K562 (cell line): ENCODE measurements around the gene CTSZ. TPM values are rescaled to one million over a fixed set of nuclear protein-coding genes. Genes with fewer than 3 reads are reported as not detected.

ENCODE experiments used
- ATF7 ChIP-seq: fragments of 450-650 bp; IDR thresholded peaks from 2 replicates; pipeline ENCODE4 v1.7.1; 2014; ENCODE audit warnings: mild to moderate bottlenecking, moderate library complexity
- CHD2 ChIP-seq: IDR thresholded peaks from 2 replicates; pipeline ENCODE4 v1.6.1; 2011; ENCODE audit warnings: low read depth, low read length
- DMBX1 ChIP-seq: fragments of 250-450 bp; sonication (Bioruptor Pico); IDR thresholded peaks from 2 replicates; pipeline ENCODE4 v1.8.0; 2022; ENCODE audit warnings: inconsistent platforms, mild to moderate bottlenecking, moderate library complexity, borderline replicate concordance
- E2F3 ChIP-seq: fragments of 250-450 bp; sonication (Bioruptor Pico); IDR thresholded peaks from 2 replicates; pipeline ENCODE4 v1.4.0; 2020; ENCODE audit warnings: mild to moderate bottlenecking
- KAT7 ChIP-seq: sonication (generic); formaldehyde crosslinking; IDR thresholded peaks from 2 replicates; pipeline ENCODE4 v1.8.0; 2022; ENCODE audit warnings: missing genetic modification reagents, mild to moderate bottlenecking, borderline replicate concordance
- KDM5B ChIP-seq: fragments of 200-600 bp; sonication (generic); IDR thresholded peaks from 2 replicates; pipeline ENCODE4 v1.6.1; 2012; ENCODE audit warnings: low read depth, mild to moderate bottlenecking, moderate library complexity, low read length, control low read depth, inconsistent platforms; ENCODE audit not compliant: insufficient replicate concordance
- L3MBTL2 ChIP-seq: fragments of 450-650 bp; IDR thresholded peaks from 2 replicates; pipeline ENCODE4 v1.6.1; 2016; ENCODE audit warnings: mild to moderate bottlenecking, moderate library complexity
- MCM2 ChIP-seq: fragments of 450-650 bp; IDR thresholded peaks from 2 replicates; pipeline ENCODE4 v1.6.1; 2017; ENCODE audit warnings: low read depth, mild to moderate bottlenecking
- MEIS2 ChIP-seq: fragments of 450-650 bp; IDR thresholded peaks from 2 replicates; pipeline ENCODE4 v1.6.1; 2014; ENCODE audit warnings: mild to moderate bottlenecking; ENCODE audit not compliant: partially characterized antibody
- MYNN ChIP-seq, 2 experiments: sonication (generic); formaldehyde crosslinking in 1 of 2; IDR thresholded peaks; 2 replicates each; pipeline versions ENCODE4 v1.5.0 to v1.6.1; 2016 to 2020; ENCODE audit warnings: antibody characterized with exemption in 1 of 2, missing genetic modification reagents in 1 of 2
- NR2C2 ChIP-seq, 2 experiments: fragments of 200-800 bp in 1 of 2; sonication (Bioruptor generic) in 1 of 2; sonication (generic) in 1 of 2; formaldehyde crosslinking in 1 of 2; IDR thresholded peaks; 2 replicates each; pipeline versions ENCODE4 v1.6.1 to v1.8.0; 2016 to 2022; ENCODE audit warnings: mild to moderate bottlenecking in 1 of 2, missing compliant biosample characterization in 1 of 2, missing genetic modification characterization in 1 of 2, missing genetic modification reagents in 1 of 2
- POLR2A ChIP-seq: fragments of 450-650 bp; conservative IDR thresholded peaks from 2 replicates; pipeline ENCODE4 v1.6.1; 2016
- POLR2B ChIP-seq: fragments of 450-650 bp; IDR thresholded peaks from 2 replicates; pipeline ENCODE4 v1.6.1; 2018; ENCODE audit warnings: low read depth; ENCODE audit not compliant: partially characterized antibody
- PREB ChIP-seq: sonication (generic); formaldehyde crosslinking; IDR thresholded peaks from 2 replicates; pipeline ENCODE4 v1.8.1; 2023; ENCODE audit warnings: mild to moderate bottlenecking, missing genetic modification reagents
- SNAPC5 ChIP-seq: fragments of 250-450 bp; sonication (Bioruptor Pico); IDR thresholded peaks from 2 replicates; pipeline ENCODE4 v1.8.0; 2021; ENCODE audit warnings: moderate library complexity, mild to moderate bottlenecking, inconsistent platforms
- TBP ChIP-seq: optimal IDR thresholded peaks from 2 replicates; pipeline ENCODE3; 2011; ENCODE audit warnings: low read depth, low read length, improper control_type of control experiment
- TFE3 ChIP-seq: fragments of 450-650 bp; formaldehyde crosslinking; IDR thresholded peaks from 2 replicates; pipeline ENCODE4 v1.4.0; 2020; ENCODE audit warnings: mild to moderate bottlenecking, mixed read lengths
- ZKSCAN8 ChIP-seq: fragments of 200-800 bp; sonication (Bioruptor generic); IDR thresholded peaks from 2 replicates; pipeline ENCODE4 v1.6.1; 2016; ENCODE audit warnings: missing genetic modification characterization, missing compliant biosample characterization
- ZNF395 ChIP-seq: fragments of 200-800 bp; sonication (Bioruptor generic); IDR thresholded peaks from 2 replicates; pipeline ENCODE4 v1.6.1; 2017; ENCODE audit warnings: missing genetic modification characterization, missing compliant biosample characterization
- ZNF583 ChIP-seq: fragments of 250-450 bp; sonication (Bioruptor Pico); IDR thresholded peaks from 2 replicates; pipeline ENCODE4 v1.4.0; 2020
- polyA plus RNA-seq, 8 experiments: library from polyadenylated mRNA; depleted of rRNA in 4 of 8; stranded (reverse) in 5 of 8; unstranded in 3 of 8; fragments of >200 nt; fragmentation: Nextera tagmentation in 2 of 8; fragmentation: Illumina TruSeq in 1 of 8; extraction: Ambion mirVana in 2 of 8; extraction: Trizol in 1 of 8; gene quantifications; 2 replicates each; pipeline versions ENCODE4 v1.2.1 to v1.2.3, GENCODE V29; 2011 to 2014; ENCODE audit warnings: inconsistent platforms in 1 of 8, missing spikeins in 1 of 8
- total RNA-seq, 7 experiments: library from RNA; depleted of rRNA in 6 of 7; stranded (reverse); fragments of >200 nt in 6 of 7; fragmentation: Illumina TruSeq in 2 of 7; extraction: Trizol in 2 of 7; gene quantifications; 2 replicates each; pipeline versions ENCODE4 v1.2.1 to v1.2.3, GENCODE V29; 2011 to 2021; ENCODE audit warnings: low replicate concordance in 1 of 7
- TF ChIP-seq, protein P1 (sequence below): sonication (generic); formaldehyde crosslinking; IDR thresholded peaks from 2 replicates; pipeline ENCODE4 v1.8.0; 2022; ENCODE audit warnings: missing genetic modification reagents, mild to moderate bottlenecking, borderline replicate concordance

The CTSZ gene
- total and polyA plus RNA-seq, 9 of the 15 experiments (the other 6 are each of a cell fraction or from before 2014, with no cell fraction given): 1.6 to 143 (median 82.8) TPM

GRCh38 chr20:58980711-58981627, 26.1 kb downstream of the CTSZ start, which contains the start of gene NELFCD (continued):
- TF ChIP-seq NR2C2 (CRISPR knock-in tag; IDR thresholded peaks at IDR 0.05) (no peak), NR2C2 (tag; IDR thresholded peaks at IDR 0.05) (peak; percentile 75), ZNF395 (no peak; the same call in 1 of the 2 replicates), POLR2A (peak; percentile 77), CHD2 (no peak; the same call in 1 of the 2 replicates), MEIS2 (peak; percentile 85), TBP (peak; percentile 64), ZNF583 (CRISPR knock-in tag) (0 out of 2 replicates have a peak, but pooled peaks have one; percentile 32), DMBX1 (CRISPR knock-in tag) (peak; percentile 30; the same call in 1 of the 2 replicates), TFE3 (CRISPR knock-in tag) (no peak), L3MBTL2 (peak; percentile 27; the same call in 1 of the 2 replicates), POLR2B (peak; percentile 71), ATF7 (no peak), ZKSCAN8 (CRISPR knock-in tag) (no peak), SNAPC5 (no peak), E2F3 (CRISPR knock-in tag) (no peak), KDM5B (peak; percentile 81), PREB (CRISPR knock-in tag) (no peak), MCM2 (no peak), KAT7 (no peak), MYNN (IDR thresholded peaks at IDR 0.05) (0 out of 2 replicates have a peak, but pooled peaks have one; percentile 34), MYNN (CRISPR knock-in tag; IDR thresholded peaks at IDR 0.05) (no peak)
- TF ChIP-seq, protein P1, sequence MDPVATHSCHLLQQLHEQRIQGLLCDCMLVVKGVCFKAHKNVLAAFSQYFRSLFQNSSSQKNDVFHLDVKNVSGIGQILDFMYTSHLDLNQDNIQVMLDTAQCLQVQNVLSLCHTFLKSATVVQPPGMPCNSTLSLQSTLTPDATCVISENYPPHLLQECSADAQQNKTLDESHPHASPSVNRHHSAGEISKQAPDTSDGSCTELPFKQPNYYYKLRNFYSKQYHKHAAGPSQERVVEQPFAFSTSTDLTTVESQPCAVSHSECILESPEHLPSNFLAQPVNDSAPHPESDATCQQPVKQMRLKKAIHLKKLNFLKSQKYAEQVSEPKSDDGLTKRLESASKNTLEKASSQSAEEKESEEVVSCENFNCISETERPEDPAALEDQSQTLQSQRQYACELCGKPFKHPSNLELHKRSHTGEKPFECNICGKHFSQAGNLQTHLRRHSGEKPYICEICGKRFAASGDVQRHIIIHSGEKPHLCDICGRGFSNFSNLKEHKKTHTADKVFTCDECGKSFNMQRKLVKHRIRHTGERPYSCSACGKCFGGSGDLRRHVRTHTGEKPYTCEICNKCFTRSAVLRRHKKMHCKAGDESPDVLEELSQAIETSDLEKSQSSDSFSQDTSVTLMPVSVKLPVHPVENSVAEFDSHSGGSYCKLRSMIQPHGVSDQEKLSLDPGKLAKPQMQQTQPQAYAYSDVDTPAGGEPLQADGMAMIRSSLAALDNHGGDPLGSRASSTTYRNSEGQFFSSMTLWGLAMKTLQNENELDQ (CRISPR knock-in tag): no peak
